ENCODE results near the gene C1orf198.

Gene C1orf198

DNA sequence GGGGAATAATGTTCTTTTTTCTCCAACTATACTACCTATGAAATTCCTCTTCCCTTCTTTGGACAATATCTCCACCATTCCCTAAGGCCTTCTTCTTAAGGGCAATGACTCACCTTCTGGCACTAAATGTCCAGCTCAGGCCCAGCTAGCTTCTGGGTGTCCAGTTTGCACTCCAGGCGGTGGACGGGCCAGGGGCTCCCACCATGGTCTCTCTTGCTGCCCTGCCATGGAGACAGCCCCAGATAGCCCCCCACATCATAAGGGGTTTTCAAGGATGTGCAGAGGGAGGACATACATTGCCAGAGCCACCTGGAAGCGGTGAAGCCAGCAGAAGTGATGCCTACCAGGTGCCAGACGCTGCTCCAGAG lies 43.8 kb downstream of the C1orf198 start:
- TF ChIP-seq, protein P1, sequence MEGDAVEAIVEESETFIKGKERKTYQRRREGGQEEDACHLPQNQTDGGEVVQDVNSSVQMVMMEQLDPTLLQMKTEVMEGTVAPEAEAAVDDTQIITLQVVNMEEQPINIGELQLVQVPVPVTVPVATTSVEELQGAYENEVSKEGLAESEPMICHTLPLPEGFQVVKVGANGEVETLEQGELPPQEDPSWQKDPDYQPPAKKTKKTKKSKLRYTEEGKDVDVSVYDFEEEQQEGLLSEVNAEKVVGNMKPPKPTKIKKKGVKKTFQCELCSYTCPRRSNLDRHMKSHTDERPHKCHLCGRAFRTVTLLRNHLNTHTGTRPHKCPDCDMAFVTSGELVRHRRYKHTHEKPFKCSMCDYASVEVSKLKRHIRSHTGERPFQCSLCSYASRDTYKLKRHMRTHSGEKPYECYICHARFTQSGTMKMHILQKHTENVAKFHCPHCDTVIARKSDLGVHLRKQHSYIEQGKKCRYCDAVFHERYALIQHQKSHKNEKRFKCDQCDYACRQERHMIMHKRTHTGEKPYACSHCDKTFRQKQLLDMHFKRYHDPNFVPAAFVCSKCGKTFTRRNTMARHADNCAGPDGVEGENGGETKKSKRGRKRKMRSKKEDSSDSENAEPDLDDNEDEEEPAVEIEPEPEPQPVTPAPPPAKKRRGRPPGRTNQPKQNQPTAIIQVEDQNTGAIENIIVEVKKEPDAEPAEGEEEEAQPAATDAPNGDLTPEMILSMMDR (IDR thresholded peaks at IDR 0.05; ENCODE audit: low read depth, low read length, missing control alignments) = no peak
- DNase-seq (ENCODE audit: low read depth) = no peak
- H3K4me3 ChIP-seq (ENCODE audit: low read depth, low read length) = no peak overlapping the region

DNA sequence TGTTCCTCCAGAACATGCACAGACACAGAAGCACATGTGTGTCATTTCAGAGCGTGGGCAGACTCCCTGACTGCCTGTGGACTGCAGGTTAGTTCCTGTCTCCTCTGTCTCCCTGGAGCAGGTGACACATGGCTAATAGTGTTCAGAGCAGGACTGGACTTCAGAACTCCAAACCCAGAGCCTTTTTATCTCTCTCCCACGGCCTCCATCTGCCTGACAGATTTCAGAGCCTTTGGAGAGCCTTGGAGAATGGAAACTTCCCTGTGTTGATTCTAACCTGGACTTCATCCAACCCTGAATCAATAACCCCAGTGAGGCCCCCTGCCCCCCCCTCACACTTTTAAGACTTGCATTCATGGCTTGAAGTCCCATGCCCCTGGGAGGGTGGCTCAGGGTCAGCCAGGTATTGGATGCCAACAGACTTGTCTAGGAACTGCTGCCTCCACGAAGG lies 44.4 kb downstream of the C1orf198 start:
- no peak for DNase-seq (ENCODE audit: low read depth)
- H3K4me3 ChIP-seq (ENCODE audit: low read depth, low read length) = no peak overlapping the region
- TF ChIP-seq, protein P1 (IDR thresholded peaks at IDR 0.05; ENCODE audit: low read depth, low read length, missing control alignments) = no peak

DNA sequence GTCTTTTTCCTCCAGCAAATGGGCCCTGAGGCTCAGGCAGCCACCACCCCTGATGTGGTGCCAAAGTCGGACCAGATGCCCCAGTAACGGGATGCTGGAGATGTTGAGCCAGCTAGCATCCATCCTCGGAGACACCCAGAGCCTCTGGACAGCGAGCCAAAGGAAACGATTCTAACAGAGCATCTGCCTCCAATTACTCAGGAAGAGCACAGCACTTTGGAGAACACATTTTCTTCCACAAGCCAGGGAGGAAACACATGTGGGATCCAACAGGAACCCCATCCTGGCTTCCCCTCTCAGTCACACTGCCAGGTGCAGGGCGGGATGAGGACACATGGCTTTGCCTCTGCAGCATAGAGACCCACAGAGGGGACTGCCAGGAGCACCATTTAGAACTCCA lies 44.9 kb downstream of the C1orf198 start:
- DNase-seq (ENCODE audit: low read depth) = no peak

DNA sequence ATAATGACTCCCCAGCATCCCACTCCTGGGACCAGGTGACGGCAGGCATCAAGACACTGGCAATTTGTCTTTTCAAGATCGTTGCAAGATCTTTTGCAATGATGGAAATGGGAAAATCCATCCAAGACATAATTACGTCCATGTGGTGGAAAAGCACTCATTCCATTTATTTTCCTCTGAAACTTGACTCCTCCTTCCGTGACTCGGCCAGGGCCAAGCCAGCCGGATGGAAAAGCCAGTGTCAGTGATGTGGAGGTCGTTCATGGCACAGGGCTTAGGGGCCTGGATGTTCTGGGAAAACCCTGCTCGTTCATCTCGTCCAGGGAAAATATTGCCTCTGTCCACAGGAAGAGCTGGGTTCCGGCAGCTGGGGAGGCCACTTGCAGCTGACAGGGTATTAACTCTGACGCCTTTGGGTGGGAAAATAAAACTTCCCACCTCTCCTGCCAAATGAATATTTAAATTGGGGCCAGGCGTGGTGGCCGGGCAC lies 46.2 kb downstream of the C1orf198 start:
- no peak for DNase-seq (ENCODE audit: low read depth)
- TF ChIP-seq, protein P1 (IDR thresholded peaks at IDR 0.05; ENCODE audit: low read depth, low read length, missing control alignments) = no peak

More for the DNA sequence above, 44.9 kb downstream of the C1orf198 start:
- TF ChIP-seq, protein P1 (IDR thresholded peaks at IDR 0.05; ENCODE audit: low read depth, low read length, missing control alignments) = no peak
- H3K4me3 ChIP-seq (ENCODE audit: low read depth, low read length) = no peak overlapping the region

DNA sequence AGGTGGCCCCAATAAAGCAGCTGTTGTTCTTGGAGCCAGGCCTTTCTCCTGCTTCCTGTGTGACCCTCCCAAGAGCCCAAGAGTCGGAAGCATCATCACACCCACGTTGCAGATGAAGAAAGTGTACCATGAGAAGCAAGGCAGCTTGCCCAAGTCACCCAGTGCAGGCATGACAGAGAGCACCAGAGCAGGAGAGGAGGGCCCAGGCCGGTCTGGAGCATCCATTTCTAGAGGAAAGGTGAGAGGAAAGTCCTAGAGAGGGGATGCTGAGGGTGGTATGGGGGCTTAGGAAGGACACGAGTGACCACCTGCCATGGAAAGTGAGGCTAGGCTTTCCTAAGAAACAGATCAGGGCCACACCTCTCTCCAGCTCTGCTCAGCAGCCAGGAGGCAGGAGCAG lies 47.0 kb downstream of the C1orf198 start:
- TF ChIP-seq, protein P1 (IDR thresholded peaks at IDR 0.05; ENCODE audit: low read depth, low read length, missing control alignments) = no peak
- DNase-seq (ENCODE audit: low read depth) = no peak
- no peak overlapping the region for H3K4me3 ChIP-seq (ENCODE audit: low read depth, low read length)

More for the DNA sequence above, 46.2 kb downstream of the C1orf198 start:
- no peak overlapping the region for H3K4me3 ChIP-seq (ENCODE audit: low read depth, low read length)

DNA sequence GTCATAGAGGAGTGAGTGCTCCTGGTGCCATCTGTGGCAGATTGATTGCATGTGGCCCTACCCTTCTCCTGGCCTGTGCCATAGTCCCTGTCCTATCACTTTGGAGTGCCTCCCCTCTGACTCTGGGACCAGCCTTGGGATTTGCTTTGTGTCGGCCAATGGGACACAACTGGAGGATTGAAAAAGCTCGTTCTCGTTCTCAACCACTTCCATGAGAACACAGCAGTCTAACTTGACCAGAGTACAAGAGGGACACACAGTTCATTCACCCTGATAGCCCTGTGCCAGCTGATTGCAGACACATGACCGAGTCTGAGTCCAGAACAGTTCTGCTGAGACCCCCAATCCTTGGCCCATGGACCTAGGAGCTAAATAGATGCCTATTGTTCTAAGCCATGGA lies 47.8 kb downstream of the C1orf198 start:
- TF ChIP-seq, protein P1 (IDR thresholded peaks at IDR 0.05; ENCODE audit: low read depth, low read length, missing control alignments) = no peak
- DNase-seq (ENCODE audit: low read depth) = no peak
- H3K4me3 ChIP-seq (ENCODE audit: low read depth, low read length) = no peak overlapping the region

DNA sequence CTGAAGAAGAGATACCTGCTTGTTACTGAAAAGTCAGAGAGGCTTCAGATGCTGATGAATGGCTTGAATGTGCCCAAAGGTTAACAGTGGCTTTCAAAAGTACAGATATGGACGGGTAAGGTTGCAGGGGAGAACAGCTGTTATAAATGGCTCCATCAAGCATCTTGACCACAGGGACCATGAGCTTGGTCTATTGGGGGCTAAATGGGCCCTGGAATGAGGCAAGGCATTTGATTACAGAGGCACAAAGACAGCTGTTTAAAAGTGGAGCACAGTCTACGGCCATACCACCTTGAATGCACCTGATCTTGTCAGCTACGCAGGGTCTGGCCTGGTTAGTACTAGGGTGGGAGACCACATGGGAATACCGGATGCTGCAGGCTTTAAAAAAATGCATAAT lies 48.3 kb downstream of the C1orf198 start:
- H3K4me3 ChIP-seq (ENCODE audit: low read depth, low read length) = no peak overlapping the region
- DNase-seq (ENCODE audit: low read depth) = no peak
- TF ChIP-seq, protein P1 (IDR thresholded peaks at IDR 0.05; ENCODE audit: low read depth, low read length, missing control alignments) = no peak

Data from GM12864 (cell line).